Neutrophil (primary cell): ENCODE results near the gene FAM117A.

Experiments used
- H3K27ac ChIP-seq: fragments of 200-600 bp; sonication (generic); 2 replicates; pipeline ENCODE4 v1.5.1; 2016; ENCODE audit warnings: mild to moderate bottlenecking, moderate library complexity
- H3K27me3 ChIP-seq: fragments of 200-600 bp; sonication (generic); 2 replicates; pipeline ENCODE4 v1.6.0; 2016; ENCODE audit warnings: mild to moderate bottlenecking
- H3K36me3 ChIP-seq: fragments of 200-600 bp; sonication (generic); 2 replicates; pipeline ENCODE4 v1.5.1; 2017
- H3K4me1 ChIP-seq, 2 experiments: fragments of 200-600 bp in 1 of 2; sonication (generic) in 1 of 2; 1 replicate in 1 of 2; 2 replicates in 1 of 2; pipeline versions ENCODE4 v1.5.1 to v1.6.1; 2013 to 2016; ENCODE audit warnings: low read depth in 1 of 2, low read length in 1 of 2, mild to moderate bottlenecking in 1 of 2, moderate library complexity in 1 of 2; ENCODE audit not compliant: control insufficient read depth in 1 of 2, insufficient read depth in 1 of 2
- H3K4me3 ChIP-seq, 2 experiments: fragments of 200-600 bp in 1 of 2; sonication (generic) in 1 of 2; 1 replicate in 1 of 2; 2 replicates in 1 of 2; pipeline ENCODE4 v1.5.1; 2013 to 2016; ENCODE audit warnings: low read depth in 1 of 2, low read length in 1 of 2, mild to moderate bottlenecking in 1 of 2, moderate library complexity in 1 of 2
- H3K9me3 ChIP-seq: fragments of 200-600 bp; sonication (generic); 2 replicates; pipeline ENCODE4 v1.5.1; 2016
- CTCF ChIP-seq: fragments of 200-600 bp; sonication (generic); IDR thresholded peaks from 2 replicates; pipeline ENCODE4 v1.5.1; 2016; ENCODE audit warnings: antibody characterized with exemption

The FAM117A gene

DNA sequence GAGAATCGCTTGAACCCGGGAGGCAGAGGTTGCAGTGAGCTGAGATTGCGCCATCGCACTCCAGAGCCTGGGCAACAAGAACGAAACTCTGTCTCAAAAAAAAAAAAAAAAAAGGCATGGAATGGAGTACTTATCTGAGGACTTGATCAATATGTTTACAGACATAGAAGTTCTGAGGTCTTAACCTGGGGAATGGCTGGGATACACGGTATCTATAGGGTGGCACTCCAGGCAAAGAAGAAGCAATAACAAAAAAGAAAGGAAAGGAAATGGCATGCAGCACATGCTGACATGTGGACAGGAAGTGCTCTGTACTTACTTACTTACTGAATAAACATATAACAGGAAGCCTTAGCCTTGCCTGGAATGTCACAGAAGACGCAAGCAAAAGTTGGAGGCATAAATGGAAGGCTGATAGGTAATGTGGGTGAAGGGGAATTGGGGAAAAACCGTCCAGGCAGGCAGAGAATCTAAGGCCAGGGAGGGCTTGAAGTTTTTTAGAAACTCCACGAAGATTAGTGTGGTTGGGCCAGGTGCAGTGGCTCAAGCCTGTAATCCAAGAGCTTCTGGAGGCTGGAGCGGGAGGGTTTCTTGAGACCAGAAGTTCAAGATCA lies 75.9 kb downstream of the FAM117A start:
- no peak for TF ChIP-seq CTCF
- peaks cover 7% of the 10 kb centered on the region for H3K27me3 ChIP-seq
- no peaks in the 10 kb centered on the region for H3K9me3 ChIP-seq
- H3K4me3 ChIP-seq, result no peak overlapping the region
- no peaks in the 10 kb centered on the region for H3K36me3 ChIP-seq
- peaks cover 6 to 7% of the 10 kb centered on the region in 2 experiments for H3K4me1 ChIP-seq
- peak overlapping the region; percentile 52 for H3K27ac ChIP-seq

GRCh38 chr17:49681106-49681979 lies 82.6 kb downstream of the FAM117A start:
- TF ChIP-seq CTCF, result no peak
- Histone ChIP-seq H3K27me3 (no peaks in the 10 kb centered on the region), H3K4me3 (no peak overlapping the region), H3K4me1 (peaks cover 15 to 23% of the 10 kb centered on the region in 2 experiments), H3K9me3 (no peaks in the 10 kb centered on the region), H3K27ac (peak overlapping the region; percentile 43), H3K36me3 (no peaks in the 10 kb centered on the region)

DNA sequence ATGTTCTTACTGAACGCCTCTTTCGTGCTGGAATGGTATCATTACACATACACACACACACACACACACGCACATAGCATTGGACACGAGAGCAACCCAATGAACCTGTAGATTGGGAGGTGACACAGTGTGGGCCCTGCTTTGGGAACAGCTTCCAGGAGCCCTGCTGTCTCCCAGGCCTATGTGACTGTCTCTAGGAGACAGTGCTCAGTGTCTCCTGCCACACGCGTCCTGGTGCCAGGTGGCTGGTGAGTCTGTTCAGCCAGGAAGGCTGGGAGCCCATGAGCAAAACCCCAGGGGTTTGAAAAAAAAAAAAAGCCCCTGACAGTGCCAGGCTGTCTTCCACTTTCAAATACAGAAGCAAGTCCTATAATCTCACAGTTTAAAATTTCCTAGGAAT lies 83.6 kb downstream of the FAM117A start:
- H3K9me3 ChIP-seq, result no peaks in the 10 kb centered on the region
- peaks cover 24 to 34% of the 10 kb centered on the region in 2 experiments for H3K4me1 ChIP-seq
- no peak for TF ChIP-seq CTCF
- H3K36me3 ChIP-seq, result peaks cover 4% of the 10 kb centered on the region
- H3K27me3 ChIP-seq, result no peaks in the 10 kb centered on the region
- H3K4me3 ChIP-seq, result no peak overlapping the region
- H3K27ac ChIP-seq, result no peak overlapping the region

- no peaks in the 10 kb centered on the region for H3K27me3 ChIP-seq
- peak; percentile 15 for TF ChIP-seq CTCF
- H3K4me1 ChIP-seq, result peaks cover 24 to 38% of the 10 kb centered on the region in 2 experiments
- peak within 1 kb of the TSS; percentile 98 for H3K27ac ChIP-seq
- no peaks in the 10 kb centered on the region for H3K9me3 ChIP-seq
- peaks cover 4% of the 10 kb centered on the region for H3K36me3 ChIP-seq
- H3K4me3 ChIP-seq, result peak within 1 kb of the TSS; percentile 73 to 83
These were observed 85.7 kb downstream of the FAM117A start, which contains the start of gene SPOP for GRCh38 chr17:49677933-49678847. Gene SPOP (minus strand): TSS chr17:49678097. CDS start chr17:49622810, 55,287 bp downstream.
